NB4 (cell line): ENCODE data around the gene CEP170B.

Experiments used
- MYC ChIP-seq: IDR thresholded peaks from 2 replicates; pipeline ENCODE4 v1.6.1; 2011; ENCODE audit warnings: low read depth, low read length
- POLR2A ChIP-seq: IDR thresholded peaks from 2 replicates; pipeline ENCODE4 v1.6.1; 2011; ENCODE audit warnings: mild to moderate bottlenecking; ENCODE audit not compliant: insufficient read length; ENCODE audit errors: extremely low read depth
- TF ChIP-seq, protein P1 (sequence below): IDR thresholded peaks from one replicate; pipeline ENCODE4 v1.5.1; 2012; ENCODE audit warnings: low read depth, low read length

DNA sequence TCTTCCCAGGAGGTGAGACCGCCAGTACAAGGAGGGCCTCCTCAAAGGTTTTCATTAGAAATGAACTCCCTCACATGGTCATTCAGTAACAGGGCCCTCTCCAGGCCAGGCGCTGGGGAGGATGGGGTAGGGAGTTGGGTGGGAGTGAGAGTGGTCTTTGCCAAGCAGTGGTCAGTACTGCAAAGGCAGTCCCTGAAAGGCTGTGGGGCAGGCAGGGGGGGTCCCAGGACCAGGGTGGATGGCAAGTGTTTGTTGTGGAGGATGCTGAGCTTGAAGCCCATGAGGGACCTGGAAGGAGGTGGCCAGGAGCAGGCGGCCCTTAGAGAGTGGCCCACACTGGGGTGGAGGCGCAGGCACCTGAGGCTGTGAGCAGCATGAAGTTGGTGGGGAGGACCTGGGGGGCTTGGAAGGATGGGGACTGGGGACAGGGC lies 26.1 kb downstream of the CEP170B start:
- TF ChIP-seq, protein P1, sequence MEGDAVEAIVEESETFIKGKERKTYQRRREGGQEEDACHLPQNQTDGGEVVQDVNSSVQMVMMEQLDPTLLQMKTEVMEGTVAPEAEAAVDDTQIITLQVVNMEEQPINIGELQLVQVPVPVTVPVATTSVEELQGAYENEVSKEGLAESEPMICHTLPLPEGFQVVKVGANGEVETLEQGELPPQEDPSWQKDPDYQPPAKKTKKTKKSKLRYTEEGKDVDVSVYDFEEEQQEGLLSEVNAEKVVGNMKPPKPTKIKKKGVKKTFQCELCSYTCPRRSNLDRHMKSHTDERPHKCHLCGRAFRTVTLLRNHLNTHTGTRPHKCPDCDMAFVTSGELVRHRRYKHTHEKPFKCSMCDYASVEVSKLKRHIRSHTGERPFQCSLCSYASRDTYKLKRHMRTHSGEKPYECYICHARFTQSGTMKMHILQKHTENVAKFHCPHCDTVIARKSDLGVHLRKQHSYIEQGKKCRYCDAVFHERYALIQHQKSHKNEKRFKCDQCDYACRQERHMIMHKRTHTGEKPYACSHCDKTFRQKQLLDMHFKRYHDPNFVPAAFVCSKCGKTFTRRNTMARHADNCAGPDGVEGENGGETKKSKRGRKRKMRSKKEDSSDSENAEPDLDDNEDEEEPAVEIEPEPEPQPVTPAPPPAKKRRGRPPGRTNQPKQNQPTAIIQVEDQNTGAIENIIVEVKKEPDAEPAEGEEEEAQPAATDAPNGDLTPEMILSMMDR, result no peak
- TF ChIP-seq MYC (no peak), POLR2A (no peak)
